ENCODE data around the gene STAT5B.
"Not testable (repeated sequence)": the region's sequence is repeated elsewhere in the genome, so short reads cannot be mapped to it uniquely, and the experiment has no call there.

Gene STAT5B

GRCh38 chr17:42189651-42189965 lies 86.6 kb downstream of the STAT5B start:
- ChIA-PET CTCF (interaction anchor here (1.0 to 1.4 kb wide), 3 partner anchors 8 to 341 kb away, joined by 3 to 14 read pairs (median 4); partner anchors contain the start of gene KCNH4), POLR2A (no interaction called here)
- no peak for TF ChIP-seq CTCF (IDR thresholded peaks at IDR 0.05; ENCODE audit: insufficient read depth, low read length, missing control alignments)

GRCh38 chr17:42188749-42189650 lies 87.2 kb downstream of the STAT5B start:
- no peak overlapping the region for H3K4me3 ChIP-seq (ENCODE audit: low read depth, low read length)

More at GRCh38 chr17:42189651-42189965, 86.6 kb downstream of the STAT5B start:
- H3K4me3 ChIP-seq (ENCODE audit: low read depth, low read length) = no peak overlapping the region
- DNase-seq (ENCODE audit: low read depth, low spot score) = no peak

GRCh38 chr17:42187833-42188232 lies 88.4 kb downstream of the STAT5B start:
- POLR2A ChIA-PET = no interaction called here
- no peak for DNase-seq (ENCODE audit: low read depth, low spot score)
- CTCF ChIA-PET = interaction anchor here (0.6 to 1.4 kb wide), 6 partner anchors 9 to 166 kb away, joined by 3 read pairs; no protein-coding TSS in a partner anchor
- TF ChIP-seq CTCF (IDR thresholded peaks at IDR 0.05; ENCODE audit: insufficient read depth, low read length, missing control alignments) = no peak
- no peak overlapping the region for H3K4me3 ChIP-seq (ENCODE audit: low read depth, low read length)

More at GRCh38 chr17:42188749-42189650, 87.2 kb downstream of the STAT5B start:
- CTCF ChIA-PET = interaction anchor here (1.0 kb wide), 2 partner anchors 70 to 226 kb away, joined by 3 to 4 read pairs; no protein-coding TSS in a partner anchor
- POLR2A ChIA-PET = no interaction called here
- DNase-seq (ENCODE audit: low read depth, low spot score) = no peak
- TF ChIP-seq CTCF (IDR thresholded peaks at IDR 0.05; ENCODE audit: insufficient read depth, low read length, missing control alignments) = no peak

GRCh38 chr17:42186191-42186590 lies 90.0 kb downstream of the STAT5B start:
- DNase-seq (ENCODE audit: low read depth, low spot score); H3K4me3 ChIP-seq (ENCODE audit: low read depth, low read length); POLR2A ChIA-PET: not testable (repeated sequence)
- CTCF ChIA-PET = interaction anchor here (1.4 to 4.3 kb wide), 4 partner anchors 9 to 341 kb away, joined by 3 to 44 read pairs (median 6); partner anchors contain the start of gene GHDC

GRCh38 chr17:42185621-42185930 lies 90.6 kb downstream of the STAT5B start:
- no peak overlapping the region for H3K4me3 ChIP-seq (ENCODE audit: low read depth, low read length)
- POLR2A ChIA-PET = no interaction called here
- no peak for TF ChIP-seq CTCF (IDR thresholded peaks at IDR 0.05; ENCODE audit: insufficient read depth, low read length, missing control alignments)
- DNase-seq (ENCODE audit: low read depth, low spot score) = no peak
- CTCF ChIA-PET = interaction anchor here (0.9 to 4.3 kb wide), 6 partner anchors 9 to 342 kb away, joined by 3 to 44 read pairs (median 4); partner anchors contain the start of genes GHDC and NKIRAS2

GRCh38 chr17:42184713-42185620 lies 91.2 kb downstream of the STAT5B start, which contains the start of gene HCRT:
TSS of gene HCRT (minus strand) at chr17:42185452. CDS start at chr17:42185365, 87 bp downstream.
- ChIA-PET CTCF (interaction anchor here (0.6 to 4.3 kb wide), 17 partner anchors 10 to 351 kb away, joined by 3 to 44 read pairs (median 4); partner anchors contain the start of genes GHDC, NAGLU and NKIRAS2), POLR2A (no interaction called here)
- peak within 1 kb of the TSS; percentile 48 for H3K4me3 ChIP-seq (ENCODE audit: low read depth, low read length)
- DNase-seq (ENCODE audit: low read depth, low spot score) = no peak
- no peak for TF ChIP-seq CTCF (IDR thresholded peaks at IDR 0.05; ENCODE audit: insufficient read depth, low read length, missing control alignments)
